GM21390 (cell line): ENCODE measurements around the gene CD81.

Source experiments
- ATAC-seq: cut with Tn5 transposase; IDR thresholded peaks from one replicate; pipeline ENCODE4 v1.9.1; 2021; ENCODE audit not compliant: unreplicated experiment

The CD81 gene

DNA sequence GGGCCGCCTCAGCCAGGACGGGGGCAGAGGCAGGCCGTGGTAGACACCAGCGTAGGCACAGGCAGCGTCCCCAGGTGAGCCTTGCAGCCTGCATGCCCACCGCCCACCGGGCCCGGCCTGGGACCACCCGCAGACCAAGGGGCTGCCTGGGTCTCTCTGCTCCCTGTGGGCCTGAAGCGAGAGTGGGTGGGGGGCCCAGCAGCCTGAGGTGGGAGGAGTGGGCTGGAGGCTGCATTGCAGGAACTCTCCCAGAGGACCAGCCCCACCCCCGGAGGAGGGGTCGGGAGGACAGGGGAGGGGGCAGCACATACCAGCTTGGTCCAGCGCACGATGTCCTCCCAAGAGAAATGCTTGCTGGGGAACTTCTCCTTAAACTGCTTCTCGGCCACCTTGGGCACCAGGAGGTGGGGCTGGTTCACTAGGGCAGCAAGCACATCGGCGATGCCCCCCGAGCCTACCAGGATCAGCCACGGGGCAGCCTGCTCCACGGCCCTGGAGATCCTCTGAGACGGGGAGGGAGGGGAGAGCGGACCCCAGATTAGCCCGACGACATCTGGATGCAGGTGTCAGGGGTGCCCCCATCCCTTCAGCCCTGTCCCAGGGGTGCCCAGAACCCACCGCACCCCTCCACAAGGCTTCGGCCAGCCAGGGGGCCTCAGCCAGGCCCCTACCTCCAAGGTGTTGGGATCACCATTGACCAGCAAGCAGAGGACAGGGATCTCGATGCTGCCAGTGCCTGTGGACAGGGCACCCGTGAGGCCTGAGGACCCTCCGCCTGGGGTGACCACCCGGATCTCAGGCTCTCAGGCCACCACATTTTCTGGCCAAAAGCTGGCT, 41.0 kb downstream of the CD81 start:
- no peak for ATAC-seq

GRCh38 chr11:2418693-2419360, 41.7 kb downstream of the CD81 start:
- no peak for ATAC-seq

DNA sequence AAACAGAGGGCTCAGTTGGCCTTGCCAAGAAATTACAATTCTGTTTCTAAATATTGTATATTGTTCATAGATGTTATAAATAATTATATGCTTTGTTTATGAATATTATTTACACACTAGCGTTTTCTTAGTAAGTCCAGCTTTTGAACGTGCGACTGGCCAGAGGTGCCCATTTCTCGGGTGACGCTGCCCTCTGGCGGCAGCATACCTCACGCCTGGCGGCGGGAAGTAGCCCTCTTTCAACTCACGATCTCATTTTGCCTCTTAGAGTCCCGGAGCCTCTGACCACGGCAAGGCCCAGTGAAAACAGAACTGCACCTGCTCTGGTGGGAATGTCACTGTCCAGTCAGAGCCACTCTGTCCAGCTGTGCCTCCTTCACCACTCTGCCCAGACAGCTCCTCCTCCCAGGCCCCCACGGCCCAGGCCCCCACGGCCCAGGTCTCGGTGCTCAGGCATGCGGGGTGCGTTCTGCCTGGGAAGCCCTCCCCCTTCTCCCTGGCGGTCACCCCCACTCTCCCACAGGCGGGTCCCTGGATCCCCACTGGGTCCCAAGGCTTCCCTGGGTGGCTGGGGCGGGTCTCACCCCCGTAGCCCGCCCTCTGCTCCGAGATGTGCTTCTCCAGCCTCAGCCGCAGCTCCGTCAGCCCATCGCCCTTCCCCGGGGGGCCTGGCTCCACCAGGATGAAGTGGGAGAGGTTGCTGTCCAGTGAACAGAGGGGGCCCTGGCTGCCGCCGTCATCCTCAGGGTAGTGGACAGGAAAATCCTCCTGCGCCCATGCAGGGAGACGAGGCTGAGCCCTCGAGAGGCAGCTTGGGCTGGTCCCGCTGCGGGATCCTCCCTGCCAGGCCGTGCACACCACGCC, 42.8 kb downstream of the CD81 start:
- ATAC-seq = no peak

DNA sequence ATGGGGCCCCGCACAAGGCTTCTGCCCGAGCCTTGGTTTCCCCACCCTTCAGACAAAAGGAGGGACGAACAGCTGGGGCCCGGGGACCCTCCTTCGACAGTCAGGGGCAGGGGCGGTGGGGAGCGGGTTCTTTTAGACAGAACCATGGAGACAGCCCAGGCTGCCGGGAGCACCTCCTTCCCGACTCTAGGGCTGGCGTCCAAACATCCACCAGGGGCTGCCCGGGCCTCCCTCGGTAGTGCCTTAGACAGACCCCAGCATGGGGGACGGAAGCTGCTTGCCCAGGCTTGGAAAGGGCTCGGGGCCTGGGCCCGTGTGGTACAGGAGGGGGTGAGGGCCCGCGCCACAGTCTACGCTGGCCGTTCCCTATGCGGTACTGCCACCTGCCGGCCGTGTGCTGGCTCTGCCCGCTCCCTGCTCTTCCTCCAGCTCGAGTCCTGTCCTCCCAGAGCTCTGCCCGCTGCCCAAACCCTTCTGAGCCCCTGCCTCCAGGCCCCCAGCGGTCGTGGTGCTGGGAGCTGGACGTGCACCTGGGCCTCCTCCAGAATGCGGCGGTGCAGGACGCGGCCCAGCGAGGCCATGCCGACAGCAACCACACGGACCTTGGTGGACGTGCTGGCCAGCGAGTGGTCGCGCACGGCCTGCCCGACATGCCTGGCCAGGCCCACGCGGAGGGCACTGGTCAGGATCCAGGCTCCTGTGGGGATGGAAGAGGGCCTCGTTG, 43.6 kb downstream of the CD81 start:
- no peak for ATAC-seq

DNA sequence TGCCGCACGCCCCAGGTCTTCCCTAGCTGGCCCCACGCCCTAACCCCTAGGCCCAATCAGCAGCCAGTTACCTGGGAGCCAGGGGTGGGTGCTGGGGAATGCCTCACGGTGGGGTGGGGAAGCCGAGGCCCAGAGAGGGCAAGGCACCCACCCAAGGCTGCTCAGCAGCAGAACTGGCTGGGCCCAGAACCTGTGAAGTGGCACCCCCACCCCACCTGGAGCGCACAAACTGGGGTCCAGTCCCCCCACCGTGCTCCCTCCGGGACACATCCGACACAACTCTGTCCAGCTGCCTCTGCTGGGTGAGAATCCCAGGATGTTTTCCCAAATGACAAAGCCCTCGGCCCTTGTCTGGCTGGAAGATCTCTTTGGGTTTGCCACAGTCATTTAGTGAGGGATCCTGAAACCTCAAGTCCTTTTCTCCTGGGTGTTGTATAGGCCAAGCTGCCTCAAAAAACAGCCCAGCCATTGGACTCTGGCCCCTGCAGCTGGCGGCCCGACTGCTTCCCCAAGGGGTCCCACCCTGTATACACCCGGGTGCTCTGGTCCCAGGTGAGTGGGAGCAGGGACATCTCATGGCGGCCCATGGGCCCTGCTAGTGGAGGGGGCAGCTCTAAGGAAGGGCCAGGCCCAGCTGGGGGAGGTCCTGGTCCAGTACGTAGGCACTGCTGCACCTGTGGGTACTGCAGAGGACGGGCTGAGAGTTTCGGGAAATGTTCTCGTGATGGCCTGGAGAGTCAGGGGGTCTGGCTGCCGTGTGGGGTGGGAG, 44.3 kb downstream of the CD81 start:
- ATAC-seq = no peak

GRCh38 chr11:2421996-2422395, 44.9 kb downstream of the CD81 start:
- ATAC-seq = no peak

DNA sequence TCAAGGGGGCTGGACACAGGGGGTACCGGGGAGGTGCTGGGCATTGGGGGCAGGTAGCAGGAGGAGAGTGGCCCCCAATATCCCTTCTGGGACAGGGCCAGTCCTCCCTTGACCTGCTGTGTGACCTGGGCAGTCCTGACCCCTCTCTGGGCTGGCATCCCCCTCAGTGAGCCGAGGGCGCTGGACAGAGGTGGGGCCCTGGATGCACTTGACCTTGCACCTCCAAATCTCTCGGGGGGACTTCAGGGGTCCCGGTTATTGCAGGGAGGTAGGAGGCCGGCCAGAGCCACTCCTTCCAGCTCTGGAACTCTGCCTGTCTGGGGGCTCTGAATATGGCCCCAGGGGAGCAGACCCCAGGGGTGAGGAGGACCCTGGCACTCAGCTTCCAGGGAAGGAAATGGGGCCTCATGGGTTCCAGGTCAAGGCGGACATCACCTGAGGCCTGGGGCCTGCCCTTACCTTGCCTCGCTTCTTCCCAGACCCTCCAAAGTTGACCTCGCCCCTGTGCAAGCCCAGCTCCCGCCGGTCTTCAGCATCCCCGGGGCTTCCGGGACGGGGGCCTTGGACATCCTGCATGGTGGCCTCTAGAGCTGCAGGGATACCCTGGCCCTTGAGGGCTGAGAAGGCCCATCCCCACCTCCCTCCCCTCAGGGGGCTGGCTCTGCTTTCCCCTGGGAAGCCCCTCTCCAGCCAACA, 45.5 kb downstream of the CD81 start:
- no peak for ATAC-seq

- ATAC-seq = no peak
Observed at GRCh38 chr11:2423157-2424025, 46.3 kb downstream of the CD81 start.

DNA sequence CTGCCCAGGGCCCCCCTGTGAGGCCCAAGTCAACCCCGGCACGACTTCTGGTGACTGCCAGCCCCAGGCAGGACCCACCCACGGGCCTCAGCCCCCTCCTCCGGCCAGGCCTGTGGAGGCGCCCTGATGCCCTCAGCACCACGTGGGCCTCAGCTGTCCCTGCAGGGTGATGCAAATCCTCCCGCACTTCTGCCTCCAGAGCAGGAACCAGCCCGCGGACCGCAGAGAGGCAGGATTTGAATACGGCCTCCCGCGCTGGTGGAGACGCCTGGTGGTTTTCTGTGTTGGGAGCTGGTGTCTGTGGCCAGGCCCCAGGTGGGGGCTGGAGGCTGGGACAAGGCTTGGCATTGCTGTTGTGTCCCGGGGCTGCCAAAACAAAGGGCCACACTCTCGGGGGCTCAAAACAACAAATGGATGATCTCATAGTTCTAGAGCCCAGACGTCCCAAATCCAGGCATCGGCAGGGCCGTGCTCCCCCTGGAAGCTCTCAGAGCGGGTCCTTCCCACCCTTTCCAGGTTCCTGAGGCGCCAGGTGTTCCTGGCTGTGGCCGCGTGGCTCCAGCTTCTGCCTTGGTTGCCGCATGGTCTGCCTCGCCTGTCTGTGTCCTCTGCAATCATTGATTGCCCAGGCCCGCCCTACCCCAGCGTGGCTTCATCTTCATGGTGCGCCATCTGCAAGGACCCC, 47.8 kb downstream of the CD81 start:
- no peak for ATAC-seq

GRCh38 chr11:2425506-2425905, 48.4 kb downstream of the CD81 start:
- ATAC-seq = no peak

DNA sequence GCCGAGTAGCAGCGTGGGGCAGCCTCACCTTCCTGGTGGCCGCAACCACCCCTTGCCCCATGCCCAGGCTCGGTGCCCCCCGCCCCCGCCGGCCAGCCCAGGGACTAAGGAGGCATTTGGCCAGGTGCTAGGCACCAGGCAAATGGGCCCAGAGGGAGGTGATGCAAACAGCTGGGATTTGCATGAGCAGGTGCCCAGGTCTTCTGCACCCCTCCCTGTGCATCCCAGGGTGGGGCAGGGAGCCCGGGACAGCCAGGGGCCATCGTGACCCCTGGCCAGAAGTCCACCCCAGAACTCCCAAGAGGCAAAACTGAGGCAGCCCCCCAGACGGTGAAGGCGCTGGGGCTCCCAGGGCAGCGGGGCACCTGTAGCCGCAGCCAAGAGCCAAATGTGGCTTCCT, 49.1 kb downstream of the CD81 start:
- ATAC-seq = no peak

DNA sequence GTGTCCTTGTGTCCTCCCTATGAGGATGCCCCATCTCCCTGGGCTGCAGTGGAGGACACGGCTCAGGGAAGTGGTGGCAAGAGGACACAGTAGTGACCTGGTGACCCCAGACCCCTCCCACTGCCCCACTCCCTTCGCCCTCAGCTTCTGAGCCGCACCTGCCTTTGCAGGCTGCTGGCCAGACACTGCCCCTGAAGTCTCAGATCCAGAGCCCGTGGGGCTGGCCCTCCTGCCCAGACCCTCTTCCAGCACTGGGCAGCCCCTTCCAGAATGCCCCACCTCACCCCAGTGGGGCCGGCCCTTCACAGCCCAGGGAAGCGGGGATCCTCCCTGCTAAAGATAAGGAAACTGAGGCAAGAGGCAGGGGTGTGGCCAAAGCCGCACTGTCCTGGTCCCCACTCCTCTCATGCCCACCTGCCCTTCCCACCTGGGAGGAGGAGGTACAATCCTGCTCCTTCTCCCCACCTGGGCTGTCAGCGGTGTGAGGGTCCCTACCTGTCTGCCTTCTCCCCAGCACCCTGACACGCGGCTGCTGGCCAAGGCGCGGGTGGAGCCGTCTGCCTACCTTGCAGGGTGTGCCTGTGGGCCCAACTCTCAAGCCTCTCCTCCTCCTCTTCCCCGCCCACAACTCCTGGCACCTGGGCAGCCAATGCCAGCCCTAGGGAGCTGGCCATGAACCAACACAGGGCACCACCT, 49.9 kb downstream of the CD81 start:
- no peak for ATAC-seq

- no peak for ATAC-seq
Observed at GRCh38 chr11:2427721-2428321, 50.7 kb downstream of the CD81 start.

DNA sequence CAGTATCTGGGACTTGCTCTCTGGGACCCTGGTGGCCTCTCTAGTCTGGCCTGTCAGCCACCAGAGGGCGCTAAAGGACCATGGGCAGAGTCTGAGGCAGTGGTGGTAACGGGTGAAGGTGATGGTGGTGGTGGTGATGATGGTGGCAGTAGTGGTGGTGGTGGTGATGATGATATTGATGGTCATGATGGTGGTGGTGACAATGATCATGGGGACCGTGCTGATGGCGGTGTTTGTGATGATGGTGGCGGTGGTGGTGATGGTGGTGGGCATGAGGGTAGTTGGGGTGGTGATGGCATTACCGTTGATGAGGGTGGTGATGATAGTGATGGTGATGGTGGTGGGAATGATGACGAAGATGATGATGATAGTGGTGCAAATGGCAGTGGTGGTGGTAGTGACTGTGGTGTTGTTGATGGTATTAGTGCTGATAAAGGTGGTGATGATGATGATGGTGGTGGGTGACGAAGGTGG, 51.2 kb downstream of the CD81 start:
- ATAC-seq = no peak

- ATAC-seq = no peak
Observed at GRCh38 chr11:2431395-2431794, 54.3 kb downstream of the CD81 start.

- no peak for ATAC-seq
Observed at GRCh38 chr11:2432171-2432621, 55.1 kb downstream of the CD81 start.

- ATAC-seq = no peak
Observed at GRCh38 chr11:2432628-2433071, 55.5 kb downstream of the CD81 start.
